ENCODE measurements around the gene PLXDC2. TPM values are rescaled to one million over a fixed set of nuclear protein-coding genes. Genes with fewer than 3 reads are reported as not detected.
A peak's percentile ranks its signal among the peaks of the same experiment; 100 is the strongest.

The PLXDC2 gene
- total and polyA plus RNA-seq, 8 donors, result 2.1 to 57.2 (median 11.2) TPM

- intact Hi-C loops (cut with DNase I; ENCODE audit: low total_unique reads), result no loop called here
- DNase-seq, result no peak
- Histone ChIP-seq H3K27ac (no peak overlapping the region), H3K9me3 (no peaks in the 10 kb centered on the region), H3K36me3 (no peaks in the 10 kb centered on the region), H3K4me1 (no peaks in the 10 kb centered on the region), H3K27me3 (no peaks in the 10 kb centered on the region), H3K4me3 (no peak overlapping the region)
- TF ChIP-seq POLR2AphosphoS5 (IDR thresholded peaks at IDR 0.05) (no peak), POLR2A (IDR thresholded peaks at IDR 0.05) (no peak), EP300 (IDR thresholded peaks at IDR 0.05) (no peak)
- TF ChIP-seq, protein P1, sequence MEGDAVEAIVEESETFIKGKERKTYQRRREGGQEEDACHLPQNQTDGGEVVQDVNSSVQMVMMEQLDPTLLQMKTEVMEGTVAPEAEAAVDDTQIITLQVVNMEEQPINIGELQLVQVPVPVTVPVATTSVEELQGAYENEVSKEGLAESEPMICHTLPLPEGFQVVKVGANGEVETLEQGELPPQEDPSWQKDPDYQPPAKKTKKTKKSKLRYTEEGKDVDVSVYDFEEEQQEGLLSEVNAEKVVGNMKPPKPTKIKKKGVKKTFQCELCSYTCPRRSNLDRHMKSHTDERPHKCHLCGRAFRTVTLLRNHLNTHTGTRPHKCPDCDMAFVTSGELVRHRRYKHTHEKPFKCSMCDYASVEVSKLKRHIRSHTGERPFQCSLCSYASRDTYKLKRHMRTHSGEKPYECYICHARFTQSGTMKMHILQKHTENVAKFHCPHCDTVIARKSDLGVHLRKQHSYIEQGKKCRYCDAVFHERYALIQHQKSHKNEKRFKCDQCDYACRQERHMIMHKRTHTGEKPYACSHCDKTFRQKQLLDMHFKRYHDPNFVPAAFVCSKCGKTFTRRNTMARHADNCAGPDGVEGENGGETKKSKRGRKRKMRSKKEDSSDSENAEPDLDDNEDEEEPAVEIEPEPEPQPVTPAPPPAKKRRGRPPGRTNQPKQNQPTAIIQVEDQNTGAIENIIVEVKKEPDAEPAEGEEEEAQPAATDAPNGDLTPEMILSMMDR (IDR thresholded peaks at IDR 0.05), result no peak
- 74 to 83% (median 81%) methylated on average over 3 of the region's 3 CpGs for WGBS, 5 donors
Observed at GRCh38 chr10:20089879-20090278, 273.6 kb downstream of the PLXDC2 start.

GRCh38 chr10:20090831-20091230, 274.6 kb downstream of the PLXDC2 start:
- no peaks in the 10 kb centered on the region for H3K27me3 ChIP-seq
- intact Hi-C loops (cut with DNase I; ENCODE audit: low total_unique reads), result no loop called here
- H3K36me3 ChIP-seq, result no peaks in the 10 kb centered on the region
- no peak overlapping the region for H3K27ac ChIP-seq
- H3K4me1 ChIP-seq, result no peaks in the 10 kb centered on the region
- TF ChIP-seq EP300 (IDR thresholded peaks at IDR 0.05) (no peak), POLR2AphosphoS5 (IDR thresholded peaks at IDR 0.05) (no peak), POLR2A (IDR thresholded peaks at IDR 0.05) (no peak)
- TF ChIP-seq, protein P1 (IDR thresholded peaks at IDR 0.05), result no peak
- no peaks in the 10 kb centered on the region for H3K9me3 ChIP-seq
- DNase-seq, result no peak
- no peak overlapping the region for H3K4me3 ChIP-seq
- 77 to 84% (median 80%) methylated on average over 3 of the region's 3 CpGs for WGBS, 5 donors

- intact Hi-C loops (cut with DNase I; ENCODE audit: low total_unique reads), result no loop called here
- Histone ChIP-seq H3K9me3 (no peaks in the 10 kb centered on the region), H3K36me3 (no peaks in the 10 kb centered on the region), H3K27ac (no peak overlapping the region), H3K4me1 (no peaks in the 10 kb centered on the region), H3K4me3 (no peak overlapping the region), H3K27me3 (no peaks in the 10 kb centered on the region)
- 65 to 80% (median 68%) methylated on average over 5 of the region's 5 CpGs for WGBS, 5 donors
- peak in 1 of 2 donors; percentile 51 for DNase-seq
- TF ChIP-seq POLR2AphosphoS5 (IDR thresholded peaks at IDR 0.05) (no peak), POLR2A (IDR thresholded peaks at IDR 0.05) (no peak), EP300 (IDR thresholded peaks at IDR 0.05) (no peak)
- TF ChIP-seq, protein P1 (IDR thresholded peaks at IDR 0.05), result no peak
Observed at GRCh38 chr10:20091698-20092097, 275.5 kb downstream of the PLXDC2 start.

- 77 to 95% (median 82%) methylated on average over 5 of the region's 5 CpGs for WGBS, 5 donors
- Histone ChIP-seq H3K4me3 (no peak overlapping the region), H3K4me1 (no peaks in the 10 kb centered on the region), H3K27me3 (no peaks in the 10 kb centered on the region), H3K36me3 (no peaks in the 10 kb centered on the region), H3K27ac (no peak overlapping the region), H3K9me3 (no peaks in the 10 kb centered on the region)
- DNase-seq, result no peak
- intact Hi-C loops (cut with DNase I; ENCODE audit: low total_unique reads), result no loop called here
- TF ChIP-seq POLR2A (IDR thresholded peaks at IDR 0.05), result no peak
- TF ChIP-seq EP300 (IDR thresholded peaks at IDR 0.05), result no peak
- TF ChIP-seq POLR2AphosphoS5 (IDR thresholded peaks at IDR 0.05), result no peak
- TF ChIP-seq, protein P1 (IDR thresholded peaks at IDR 0.05), result no peak
Observed at GRCh38 chr10:20093600-20093999, 277.4 kb downstream of the PLXDC2 start.
